HG02981 (cell line): Measurements from ENCODE around the gene RBP3.

Experiments used
- ATAC-seq: cut with Tn5 transposase; IDR thresholded peaks from one replicate; pipeline ENCODE4 v1.9.1; 2021; ENCODE audit warnings: mild to moderate bottlenecking, moderate library complexity; ENCODE audit not compliant: unreplicated experiment

Gene RBP3

GRCh38 chr10:47354165-47354564, 6.0 kb downstream of the RBP3 start:
- no peak for ATAC-seq

- ATAC-seq = no peak
Measured at GRCh38 chr10:47354900-47355299, 6.7 kb downstream of the RBP3 start.

DNA sequence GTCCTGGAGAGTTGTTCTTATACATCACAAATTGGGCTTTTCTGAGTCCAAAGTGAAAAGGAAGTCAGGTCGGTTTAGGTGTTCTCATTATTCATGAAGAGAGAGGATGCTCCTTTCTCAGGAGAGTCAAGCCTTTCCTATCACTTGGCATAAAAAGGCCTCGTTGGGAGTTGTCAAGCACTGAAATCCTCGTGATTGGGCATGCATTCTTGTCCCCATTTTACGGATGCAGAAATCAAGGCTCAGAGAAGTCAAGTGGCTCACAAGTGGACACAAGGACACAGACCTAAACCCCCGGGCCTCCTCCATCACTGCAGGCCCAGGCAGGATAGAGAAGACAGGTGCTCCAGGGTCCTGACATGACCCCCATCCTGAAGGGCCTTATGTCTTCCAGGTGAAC, 8.5 kb downstream of the RBP3 start:
- ATAC-seq = no peak

GRCh38 chr10:47357131-47357582, 9.0 kb downstream of the RBP3 start:
- ATAC-seq = no peak

- no peak for ATAC-seq
Measured at GRCh38 chr10:47357911-47358310, 9.7 kb downstream of the RBP3 start.

- no peak for ATAC-seq
Measured at GRCh38 chr10:47358457-47358856, 10.3 kb downstream of the RBP3 start.

GRCh38 chr10:47359101-47359500, 10.9 kb downstream of the RBP3 start:
- ATAC-seq = no peak

DNA sequence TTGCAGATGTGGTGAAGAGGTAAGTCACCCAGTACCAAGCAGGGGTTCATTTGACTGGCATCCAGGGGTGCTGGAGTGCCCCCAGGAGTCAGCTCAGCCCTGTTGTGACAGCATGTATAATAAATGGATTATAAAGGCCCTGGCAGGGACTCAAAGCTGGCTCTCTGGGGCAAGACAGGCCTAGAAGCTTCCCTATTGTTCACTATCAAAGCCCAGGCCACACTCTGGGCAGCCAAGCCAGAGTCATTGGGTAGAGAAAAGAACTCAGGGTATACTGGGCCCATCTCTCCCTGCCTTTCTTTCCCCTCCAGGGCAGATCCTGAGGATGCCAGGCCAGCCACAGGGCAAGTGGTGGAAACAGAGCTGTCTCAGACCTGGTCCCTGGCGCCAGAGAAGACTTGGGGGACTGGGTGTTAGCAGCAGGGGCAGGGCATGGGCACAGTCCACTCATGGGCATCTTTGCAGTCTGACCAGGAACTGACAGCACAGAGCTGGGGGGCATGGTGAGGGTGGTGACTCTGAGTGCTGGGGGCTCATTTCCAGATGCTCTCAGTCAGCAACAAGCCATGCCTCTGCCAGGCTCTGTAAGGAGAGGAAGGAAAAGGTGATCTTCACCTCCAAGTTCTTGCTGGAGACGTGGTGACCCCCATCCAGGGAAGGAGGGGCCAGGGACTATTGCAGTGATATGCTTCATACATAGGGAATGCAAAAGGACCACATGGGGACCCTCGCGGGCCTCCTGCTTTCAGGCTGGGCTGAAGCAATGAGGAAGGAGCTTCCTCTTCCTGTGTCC, 11.7 kb downstream of the RBP3 start:
- ATAC-seq = no peak

- ATAC-seq = no peak
Measured at GRCh38 chr10:47360419-47361040, 12.4 kb downstream of the RBP3 start.

DNA sequence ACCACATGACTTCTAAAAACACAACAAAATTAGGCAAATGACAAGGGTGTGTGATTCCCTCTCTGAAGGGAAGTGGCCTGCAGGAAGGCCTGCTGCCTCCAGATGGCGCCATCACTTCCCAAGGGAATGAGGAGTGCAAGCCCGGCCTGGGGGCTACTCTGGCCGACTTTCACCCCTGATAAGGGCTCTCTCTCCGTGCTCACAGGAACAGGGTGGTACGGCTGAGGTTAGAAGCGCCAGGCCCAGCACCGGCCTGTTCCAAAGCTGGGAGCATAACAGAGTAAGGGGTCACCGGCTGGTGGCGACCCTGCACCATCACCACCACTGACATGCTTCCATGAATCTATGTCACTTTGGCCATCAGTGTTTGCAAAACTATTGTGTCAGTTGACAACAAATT, 13.1 kb downstream of the RBP3 start:
- ATAC-seq = no peak

- ATAC-seq = no peak
Measured at GRCh38 chr10:47362199-47362598, 14.0 kb downstream of the RBP3 start.

DNA sequence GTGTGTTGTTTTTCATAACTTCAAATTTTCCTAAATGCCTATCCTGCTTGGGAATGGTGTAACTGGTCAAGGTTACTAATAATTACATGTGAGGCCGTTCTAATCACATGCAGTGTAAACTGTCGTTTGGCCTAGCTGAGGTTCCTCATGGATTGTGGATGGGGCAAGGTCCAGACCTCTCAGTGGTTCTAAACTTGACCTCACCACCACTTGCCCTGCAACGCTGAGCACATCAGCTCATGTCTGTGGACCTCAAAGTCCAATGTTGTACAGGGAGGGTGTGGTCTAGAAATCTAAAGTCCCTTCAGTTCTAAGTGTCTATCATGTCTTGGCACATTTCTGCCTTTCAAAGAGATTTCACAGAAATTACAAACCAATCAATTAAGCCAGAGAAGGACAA, 15.6 kb downstream of the RBP3 start:
- no peak for ATAC-seq

GRCh38 chr10:47364366-47364765, 16.2 kb downstream of the RBP3 start:
- ATAC-seq = no peak

GRCh38 chr10:47364911-47365310, 16.7 kb downstream of the RBP3 start:
- no peak for ATAC-seq

GRCh38 chr10:47365431-47366180, 17.4 kb downstream of the RBP3 start:
- ATAC-seq = no peak

DNA sequence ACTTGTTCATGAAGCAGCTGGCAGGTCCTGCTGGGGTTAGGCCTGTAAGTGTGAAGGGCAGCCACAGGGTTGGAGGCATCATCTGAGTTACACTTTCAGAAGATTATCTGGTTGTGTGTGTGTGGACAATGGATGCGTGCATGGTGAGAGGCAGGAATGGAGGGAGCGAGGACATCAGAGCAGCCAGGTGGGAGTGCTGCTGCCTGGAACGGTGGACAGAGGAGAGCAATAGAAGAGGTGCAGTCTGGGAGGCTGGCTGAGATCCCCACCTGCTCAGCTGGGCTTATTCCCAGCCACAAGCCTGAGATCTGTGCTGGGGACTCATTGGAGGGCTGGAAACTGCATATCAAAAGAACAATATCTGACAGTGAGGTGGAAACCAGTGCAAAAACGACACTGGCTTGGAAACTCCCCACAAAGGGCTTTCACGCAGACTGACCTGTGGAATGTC, 18.0 kb downstream of the RBP3 start:
- no peak for ATAC-seq

GRCh38 chr10:47366731-47367460, 18.7 kb downstream of the RBP3 start:
- no peak for ATAC-seq

DNA sequence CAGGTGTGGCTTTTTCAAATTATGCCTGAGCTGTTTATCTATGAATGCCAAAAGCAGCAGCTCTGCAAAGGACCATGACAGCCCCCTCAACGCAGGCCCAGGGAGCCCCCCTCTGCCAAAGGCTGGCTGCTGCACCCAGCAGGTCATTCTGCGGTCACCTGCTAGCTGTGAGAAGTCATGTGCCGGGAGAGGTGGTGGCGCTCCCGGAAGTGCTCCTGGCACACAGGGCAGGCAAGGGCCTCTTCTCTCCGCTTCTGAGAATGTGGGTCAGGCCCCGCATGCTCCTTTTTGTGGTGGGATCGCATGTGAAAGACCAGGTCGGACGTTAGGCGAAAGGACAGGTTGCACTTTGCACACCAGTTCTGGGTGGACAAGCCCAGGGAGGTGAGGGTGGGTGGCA, 19.5 kb downstream of the RBP3 start:
- ATAC-seq = no peak

DNA sequence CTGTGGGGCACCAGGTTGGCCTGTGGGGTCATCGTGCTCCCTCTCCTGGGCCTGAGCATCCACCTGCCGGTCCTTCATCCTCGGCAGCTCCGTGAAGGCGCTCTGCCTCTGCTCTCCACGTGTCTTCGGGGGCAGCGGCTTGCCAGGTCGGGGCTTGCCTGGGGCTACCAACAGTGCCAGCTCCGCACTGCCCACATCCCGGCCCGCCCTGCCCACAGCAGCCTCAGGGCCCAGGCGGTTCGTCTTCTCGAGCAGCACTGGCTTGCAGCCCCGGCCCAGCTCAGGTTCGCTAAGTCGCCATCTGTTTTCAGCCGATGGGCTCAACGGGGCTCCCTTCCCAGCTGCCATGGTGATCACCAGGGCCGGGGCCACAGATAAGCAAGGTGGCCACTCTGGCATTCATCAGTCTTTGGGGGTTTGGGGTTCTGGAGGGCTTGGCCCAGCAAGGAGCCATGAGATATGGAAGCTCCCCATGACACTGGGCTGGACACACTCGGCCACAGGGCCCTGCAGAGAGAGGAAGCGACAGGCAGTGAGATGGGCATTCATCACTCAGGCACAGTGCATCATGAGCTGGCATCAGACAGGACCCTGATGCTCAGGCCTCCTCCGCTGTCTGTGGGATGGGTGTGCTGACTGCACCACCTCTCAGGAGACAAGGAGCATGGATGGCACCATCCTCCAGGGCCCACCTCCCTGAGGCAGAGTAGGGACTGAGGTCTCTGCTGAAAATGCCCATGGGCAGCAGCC, 20.4 kb downstream of the RBP3 start:
- no peak for ATAC-seq

DNA sequence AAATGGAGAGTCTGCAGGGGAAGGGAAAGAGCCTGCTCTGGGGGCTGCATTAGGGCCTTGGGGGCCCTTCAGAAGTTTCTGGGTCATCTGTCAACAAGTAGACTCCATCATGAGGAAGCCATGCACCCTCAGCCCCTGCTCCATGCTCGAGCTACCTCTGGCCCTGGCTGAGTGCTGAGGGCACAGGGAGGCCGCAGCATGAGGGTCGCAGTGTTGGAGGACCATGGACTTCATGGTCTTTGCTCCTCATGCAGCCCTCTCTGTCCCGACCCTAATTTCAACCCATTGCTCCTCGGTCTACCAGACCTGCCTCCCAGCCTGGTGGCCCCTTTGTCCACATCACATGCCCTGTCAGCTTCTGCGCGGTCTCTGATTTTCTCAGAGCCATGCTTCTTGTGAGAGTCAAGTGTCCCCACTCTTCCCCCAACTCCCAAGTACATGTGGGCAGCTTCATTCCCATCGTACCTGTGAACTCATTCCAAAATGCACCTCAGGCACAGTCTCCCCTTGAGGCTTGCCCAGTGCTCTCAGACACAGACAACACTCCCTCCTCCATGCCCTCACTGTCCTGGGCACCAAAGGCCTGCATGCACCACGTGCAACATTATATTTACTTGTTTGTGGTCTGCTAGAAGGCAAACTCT, 21.2 kb downstream of the RBP3 start:
- no peak for ATAC-seq
